Upper lobe of right lung (tissue), 1 donor: ENCODE data around the gene HYAL2. TPM values are rescaled to one million over a fixed set of nuclear protein-coding genes. Genes with fewer than 3 reads are reported as not detected.

Experiments
- ATAC-seq: fragments of 200-7000 bp; cut with Tn5 transposase; one replicate; pipeline ENCODE4 v1.9.1; 2020; ENCODE audit warnings: mild to moderate bottlenecking, moderate library complexity
- DNase-seq: peaks from one replicate; pipeline ENCODE4 v3.0.0-alpha.2; 2020
- H3K27ac ChIP-seq: fragments of 200-600 bp; one replicate; pipeline ENCODE4 v1.8.0; 2022
- H3K27me3 ChIP-seq: fragments of 200-600 bp; one replicate; pipeline ENCODE4 v1.8.0; 2022; ENCODE audit warnings: mild to moderate bottlenecking
- H3K36me3 ChIP-seq: fragments of 200-600 bp; one replicate; pipeline ENCODE4 v1.8.0; 2022
- H3K4me1 ChIP-seq: fragments of 200-600 bp; one replicate; pipeline ENCODE4 v1.8.0; 2022
- H3K4me3 ChIP-seq: fragments of 200-600 bp; one replicate; pipeline ENCODE4 v1.8.0; 2022; ENCODE audit warnings: mild to moderate bottlenecking
- H3K9me3 ChIP-seq: fragments of 200-600 bp; one replicate; pipeline ENCODE4 v1.8.0; 2022
- CTCF ChIP-seq: fragments of 200-600 bp; IDR thresholded peaks from one replicate; pipeline ENCODE4 v1.8.0; 2022; ENCODE audit warnings: antibody characterized with exemption
- intact Hi-C: fragments of 100-400 bp; cut with DNase I; formaldehyde crosslinking; loops from one replicate; pipeline ENCODE4 v1.11.0; 2022
- total RNA-seq: library from RNA; stranded (reverse); fragmentation: NEBNext Ultra II Directional; extraction: Animal tissue kit (Norgen Biotek cat#: 25700); gene quantifications from one replicate; pipeline ENCODE4 v1.2.1, GENCODE V29; 2021
- donor health status: DM: no; HTN: yes; CAD: no; lungs with severe emphysema.

The HYAL2 gene
- total RNA-seq, 1 donor from 2014 or later: 303 TPM

- Histone ChIP-seq H3K4me1 (peaks cover 23% of the 10 kb centered on the region), H3K27ac (no peak overlapping the region), H3K36me3 (no peaks in the 10 kb centered on the region), H3K27me3 (no peaks in the 10 kb centered on the region), H3K4me3 (no peak overlapping the region), H3K9me3 (no peaks in the 10 kb centered on the region)
- no peak for ATAC-seq
- intact Hi-C loops: no loop called here
- no peak for TF ChIP-seq CTCF
- no peak for DNase-seq
Measured at GRCh38 chr3:50304601-50305000, 17.9 kb downstream of the HYAL2 start.

GRCh38 chr3:50303013-50303815 is 19.3 kb downstream of the HYAL2 start, which contains the start of gene HYAL1:
Gene HYAL1, minus strand, starts transcription at chr3:50303574. Its CDS starts 618 bp downstream, at chr3:50302956.
- peak; percentile 92 for DNase-seq
- no peaks in the 10 kb centered on the region for H3K27me3 ChIP-seq
- H3K4me1 ChIP-seq: peaks cover 29% of the 10 kb centered on the region
- peak; percentile 63 for ATAC-seq
- H3K27ac ChIP-seq: peak within 1 kb of the TSS; percentile 79
- intact Hi-C loops: no loop called here
- H3K4me3 ChIP-seq: peak within 1 kb of the TSS; percentile 65
- TF ChIP-seq CTCF: peak; percentile 32
- H3K9me3 ChIP-seq: no peaks in the 10 kb centered on the region
- no peaks in the 10 kb centered on the region for H3K36me3 ChIP-seq

- H3K4me3 ChIP-seq: peak overlapping the region; percentile 65
- H3K27me3 ChIP-seq: no peaks in the 10 kb centered on the region
- DNase-seq (no peak), ATAC-seq (no peak)
- no peaks in the 10 kb centered on the region for H3K9me3 ChIP-seq
- TF ChIP-seq CTCF: no peak
- intact Hi-C loops: no loop called here
- H3K4me1 ChIP-seq: peaks cover 33% of the 10 kb centered on the region
- H3K27ac ChIP-seq: peak overlapping the region; percentile 79
- H3K36me3 ChIP-seq: no peaks in the 10 kb centered on the region
Measured at GRCh38 chr3:50302095-50303012, 20.2 kb downstream of the HYAL2 start.

GRCh38 chr3:50300681-50301254 is 21.8 kb downstream of the HYAL2 start:
- no peaks in the 10 kb centered on the region for H3K9me3 ChIP-seq
- DNase-seq: no peak
- intact Hi-C loops: no loop called here
- ATAC-seq: no peak
- H3K4me3 ChIP-seq: peak overlapping the region; percentile 65
- no peaks in the 10 kb centered on the region for H3K27me3 ChIP-seq
- H3K36me3 ChIP-seq: no peaks in the 10 kb centered on the region
- TF ChIP-seq CTCF: no peak
- H3K4me1 ChIP-seq: peaks cover 33% of the 10 kb centered on the region
- peak overlapping the region; percentile 87 for H3K27ac ChIP-seq

- peak overlapping the region; percentile 65 for H3K4me3 ChIP-seq
- H3K4me1 ChIP-seq: peaks cover 33% of the 10 kb centered on the region
- intact Hi-C loops: no loop called here
- no peaks in the 10 kb centered on the region for H3K36me3 ChIP-seq
- H3K27ac ChIP-seq: peak overlapping the region; percentile 87
- peak; percentile 14 for ATAC-seq
- H3K27me3 ChIP-seq: no peaks in the 10 kb centered on the region
- no peaks in the 10 kb centered on the region for H3K9me3 ChIP-seq
- no peak for TF ChIP-seq CTCF
- DNase-seq: no peak
Measured at GRCh38 chr3:50299929-50300680, 22.4 kb downstream of the HYAL2 start.
